ENCODE results near the gene PFAS. TPM values are rescaled to one million over a fixed set of nuclear protein-coding genes. Genes with fewer than 3 reads are reported as not detected.

Gene PFAS
- polyA plus RNA-seq, 1 experiment, result 14.0 TPM

GRCh38 chr17:8223356-8224126, 25.5 kb upstream of the PFAS start:
- Histone ChIP-seq H3K4me3 (ENCODE audit: low read depth, low read length) (peak overlapping the region; percentile 87), H3K9me3 (ENCODE audit: control insufficient read depth, insufficient read depth, low read length) (no peaks in the 10 kb centered on the region; the same call in 1 of the 2 replicates), H3K27me3 (ENCODE audit: control insufficient read depth, insufficient read depth, low read length) (no peaks in the 10 kb centered on the region), H3K27ac (ENCODE audit: low read depth, low read length) (peak overlapping the region; percentile 92)
- ChIA-PET CTCF (interaction anchor here (1.0 to 3.6 kb wide), 8 partner anchors 24 to 160 kb away, joined by 3 to 15 read pairs (median 4); partner anchors contain the start of genes CTC1 and HES7), POLR2A (interaction anchor here (1.0 to 4.4 kb wide), 10 partner anchors 13 to 72 kb away, joined by 3 to 25 read pairs (median 5); partner anchors contain the start of genes AURKB, BORCS6, CTC1 and PFAS)
- no peak for DNase-seq (ENCODE audit: low read depth, low spot score)
- no peak; the same call in 1 of the 2 replicates for TF ChIP-seq CTCF (IDR thresholded peaks at IDR 0.05; ENCODE audit: low read depth, low read length)

- ChIA-PET POLR2A (interaction anchor here (0.6 to 1.1 kb wide), 2 partner anchors 37 to 52 kb away, joined by 3 to 5 read pairs; no protein-coding TSS in a partner anchor), CTCF (interaction anchor here (0.6 to 1.1 kb wide), 2 partner anchors 146 to 405 kb away, joined by 3 read pairs; no protein-coding TSS in a partner anchor)
- Histone ChIP-seq H3K4me3 (ENCODE audit: low read depth, low read length) (no peak overlapping the region), H3K27me3 (ENCODE audit: control insufficient read depth, insufficient read depth, low read length) (no peaks in the 10 kb centered on the region), H3K9me3 (ENCODE audit: control insufficient read depth, insufficient read depth, low read length) (no peaks in the 10 kb centered on the region; the same call in 1 of the 2 replicates), H3K27ac (ENCODE audit: low read depth, low read length) (no peak overlapping the region)
- no peak for TF ChIP-seq CTCF (IDR thresholded peaks at IDR 0.05; ENCODE audit: low read depth, low read length)
- no peak for DNase-seq (ENCODE audit: low read depth, low spot score)
Observed at GRCh38 chr17:8224891-8225812, 23.9 kb upstream of the PFAS start.

GRCh38 chr17:8225813-8226535, 23.1 kb upstream of the PFAS start:
- H3K27ac ChIP-seq (ENCODE audit: low read depth, low read length), result peak overlapping the region; percentile 72
- CTCF ChIA-PET, result no interaction called here
- peak overlapping the region; percentile 56 for H3K4me3 ChIP-seq (ENCODE audit: low read depth, low read length)
- TF ChIP-seq CTCF (IDR thresholded peaks at IDR 0.05; ENCODE audit: low read depth, low read length), result no peak
- DNase-seq (ENCODE audit: low read depth, low spot score), result peak; percentile 59
- POLR2A ChIA-PET, result interaction anchor here (0.6 to 1.1 kb wide), 2 partner anchors 38 to 53 kb away, joined by 3 to 5 read pairs; no protein-coding TSS in a partner anchor
- no peaks in the 10 kb centered on the region; the same call in 1 of the 2 replicates for H3K9me3 ChIP-seq (ENCODE audit: control insufficient read depth, insufficient read depth, low read length)
- H3K27me3 ChIP-seq (ENCODE audit: control insufficient read depth, insufficient read depth, low read length), result no peaks in the 10 kb centered on the region

- peak; percentile 78 for DNase-seq (ENCODE audit: low read depth, low spot score)
- CTCF ChIA-PET, result interaction anchor here (1.1 kb wide), 1 partner anchor 14 kb away, joined by 3 read pairs; no protein-coding TSS in a partner anchor
- POLR2A ChIA-PET, result interaction anchor here (0.6 to 1.1 kb wide), 6 partner anchors 16 to 246 kb away, joined by 3 to 4 read pairs (median 4); partner anchors contain the start of genes AURKB and CTC1
- H3K4me3 ChIP-seq (ENCODE audit: low read depth, low read length), result peak overlapping the region; percentile 56
- TF ChIP-seq CTCF (IDR thresholded peaks at IDR 0.05; ENCODE audit: low read depth, low read length), result 0 out of 2 replicates have a peak, but pooled peaks have one; percentile 4
- H3K9me3 ChIP-seq (ENCODE audit: control insufficient read depth, insufficient read depth, low read length), result no peaks in the 10 kb centered on the region; the same call in 1 of the 2 replicates
- H3K27ac ChIP-seq (ENCODE audit: low read depth, low read length), result peak overlapping the region; percentile 72
- H3K27me3 ChIP-seq (ENCODE audit: control insufficient read depth, insufficient read depth, low read length), result no peaks in the 10 kb centered on the region
Observed at GRCh38 chr17:8226536-8227237, 22.4 kb upstream of the PFAS start.

Measured in AG04450 (cell line).